Astrocyte of the cerebellum (primary cell): ENCODE results near the gene NPHP3.

Experiments
- DNase-seq: peaks from one replicate; pipeline ENCODE4 v3.0.0-alpha.2; 2011; ENCODE audit warnings: low read depth
- H3K4me3 ChIP-seq: 2 replicates; pipeline ENCODE4 v1.5.1; 2011; ENCODE audit warnings: mild to moderate bottlenecking, low read depth, low read length, moderate library complexity
- CTCF ChIP-seq: IDR thresholded peaks from 2 replicates; pipeline ENCODE4 v1.5.1; 2012; ENCODE audit warnings: low read length, low read depth, moderate library complexity, mild to moderate bottlenecking; ENCODE audit errors: missing control alignments
- in situ Hi-C: cut with HindIII; loops from 2 replicates; pipeline ENCODE4 v1.10.0; 2017; ENCODE audit warnings: low sequenced_read_pairs

Gene NPHP3

GRCh38 chr3:132659000-132659364 is 63.2 kb downstream of the NPHP3 start:
- TF ChIP-seq CTCF = no peak
- H3K4me3 ChIP-seq = peak overlapping the region; percentile 68
- in situ Hi-C loops = no loop called here
- DNase-seq = no peak

- TF ChIP-seq CTCF = no peak
- H3K4me3 ChIP-seq = peak overlapping the region; percentile 68
- no peak for DNase-seq
- in situ Hi-C loops = no loop called here
These were observed 64.1 kb downstream of the NPHP3 start for GRCh38 chr3:132657869-132658747.

- TF ChIP-seq CTCF = no peak
- no peak for DNase-seq
- in situ Hi-C loops = no loop called here
- H3K4me3 ChIP-seq = no peak overlapping the region
These were observed 66.7 kb downstream of the NPHP3 start for GRCh38 chr3:132655471-132655870.

- TF ChIP-seq CTCF = no peak
- no peak overlapping the region for H3K4me3 ChIP-seq
- in situ Hi-C loops = no loop called here
- no peak for DNase-seq
These were observed 67.5 kb downstream of the NPHP3 start for GRCh38 chr3:132654721-132655120.

GRCh38 chr3:132654190-132654589 is 68.0 kb downstream of the NPHP3 start:
- no peak for DNase-seq
- in situ Hi-C loops = no loop called here
- no peak for TF ChIP-seq CTCF
- H3K4me3 ChIP-seq = no peak overlapping the region

GRCh38 chr3:132652640-132653270 is 69.5 kb downstream of the NPHP3 start:
- no peak for DNase-seq
- in situ Hi-C loops = no loop called here
- no peak overlapping the region for H3K4me3 ChIP-seq

More at GRCh38 chr3:132652640-132653270, 69.5 kb downstream of the NPHP3 start:
- no peak for TF ChIP-seq CTCF
